IMR-90 (cell line): ENCODE measurements around the gene PPM1F.

Source experiments
- BHLHE40 ChIP-seq: fragments of 150-350 bp; IDR thresholded peaks from 2 replicates; pipeline ENCODE4 v1.6.1; 2016; ENCODE audit warnings: mild to moderate bottlenecking, low read depth, low read length
- CTCF ChIP-seq: conservative IDR thresholded peaks from 2 replicates; pipeline ENCODE4 v1.5.1; 2012; ENCODE audit warnings: mild to moderate bottlenecking, low read depth, low read length, improper control_type of control experiment
- ELK1 ChIP-seq: fragments of 150-350 bp; IDR thresholded peaks from 2 replicates; pipeline ENCODE4 v1.6.1; 2016; ENCODE audit warnings: low read depth, mild to moderate bottlenecking, low read length, moderate library complexity, borderline replicate concordance
- POLR2A ChIP-seq: IDR thresholded peaks from 2 replicates; pipeline ENCODE4 v1.6.1; 2012; ENCODE audit warnings: mild to moderate bottlenecking, low read depth, low read length
- RAD21 ChIP-seq: IDR thresholded peaks from 2 replicates; pipeline ENCODE4 v1.6.1; 2012; ENCODE audit warnings: low read length, improper control_type of control experiment
- RFX5 ChIP-seq: IDR thresholded peaks from 2 replicates; pipeline ENCODE4 v1.8.0; 2012; ENCODE audit warnings: low read depth, mild to moderate bottlenecking, low read length, moderate library complexity

GRCh38 chr22:21966643-21967516, 14.2 kb upstream of the PPM1F start:
- TF ChIP-seq CTCF (no peak), RAD21 (no peak), BHLHE40 (no peak), POLR2A (no peak), ELK1 (no peak), RFX5 (no peak)
